Endothelial cell of umbilical vein (primary cell): ENCODE measurements around the gene SMIM8. TPM values are rescaled to one million over a fixed set of nuclear protein-coding genes. Genes with fewer than 3 reads are reported as not detected.

Source experiments
- BruUV-seq: library from RNA; stranded (reverse); fragments of 400-500 nt; replicated peaks from 2 replicates; lab custom pipeline; 2021; lab: Mats Ljungman, UMichigan
- CTCF ChIA-PET: fragments of 300-600, 350-600 bp; sonication (Branson Sonifier 250); formaldehyde crosslinking; loops from one replicate; lab custom pipeline; 2021; ENCODE audit warnings: antibody characterized with exemption, inconsistent platforms; lab: Charles Lee
- POLR2A ChIA-PET: fragments of 300-600, 350-600 bp; sonication (Branson Sonifier 250); formaldehyde crosslinking; loops from one replicate; lab custom pipeline; 2021; ENCODE audit warnings: antibody characterized with exemption, inconsistent platforms; lab: Charles Lee
- DNase-seq: peaks from one replicate; pipeline ENCODE4 v3.0.0-alpha.2; 2011; ENCODE audit warnings: low read depth, low spot score
- FAIRE-seq: peaks from 2 replicates; lab custom pipeline; 2011; peaks lifted over from hg19 to GRCh38; lab: Jason Lieb, UNC
- H2AFZ ChIP-seq: 2 replicates; pipeline ENCODE4 v1.6.0; 2012; ENCODE audit warnings: low read depth, low read length, control low read depth, inconsistent platforms
- H3K27ac ChIP-seq: 2 replicates; pipeline ENCODE4 v1.5.1; 2011; ENCODE audit warnings: low read depth, mild to moderate bottlenecking, control low read depth, low read length, moderate library complexity; ENCODE audit not compliant: insufficient read depth
- H3K27me3 ChIP-seq, 2 experiments: 2 replicates each; pipeline versions ENCODE4 v1.6.0 to v1.6.1; 2011; ENCODE audit warnings: low read length in 2 of 2, mixed read lengths in 1 of 2; ENCODE audit not compliant: control insufficient read depth in 2 of 2, insufficient read depth in 2 of 2
- H3K36me3 ChIP-seq, 2 experiments: 2 replicates in 1 of 2; 3 replicates in 1 of 2; pipeline ENCODE4 v1.5.1; 2011; ENCODE audit warnings: low read length in 2 of 2, mild to moderate bottlenecking in 1 of 2, moderate library complexity in 1 of 2; ENCODE audit not compliant: control insufficient read depth in 2 of 2, insufficient read depth in 2 of 2; ENCODE audit errors: extremely low read depth in 1 of 2
- H3K4me1 ChIP-seq: 3 replicates; pipeline ENCODE4 v1.5.1; 2011; ENCODE audit warnings: mild to moderate bottlenecking, low read length; ENCODE audit not compliant: control insufficient read depth, insufficient read depth; ENCODE audit errors: extremely low read depth
- H3K4me2 ChIP-seq: 2 replicates; pipeline ENCODE4 v1.6.1; 2011; ENCODE audit warnings: low read length, control low read depth, mixed read lengths; ENCODE audit not compliant: insufficient read depth
- H3K4me3 ChIP-seq, 3 experiments: fragments of 200-600 bp in 1 of 3; sonication (generic), shearing (Covaris generic) in 1 of 3; replicated peaks in 1 of 3; 2 replicates each; pipeline ENCODE4 v1.5.1; 2011 to 2016; ENCODE audit warnings: control low read depth in 3 of 3, low read length in 3 of 3, mild to moderate bottlenecking in 2 of 3, inconsistent platforms in 1 of 3, low read depth in 1 of 3, moderate library complexity in 1 of 3; ENCODE audit not compliant: insufficient read depth in 1 of 3
- H3K79me2 ChIP-seq: 2 replicates; pipeline ENCODE4 v1.6.0; 2012; ENCODE audit warnings: low read length, inconsistent platforms; ENCODE audit not compliant: control insufficient read depth, insufficient read depth
- H3K9ac ChIP-seq: replicated peaks from 2 replicates; pipeline ENCODE3; 2011; ENCODE audit warnings: low read length, control low read depth; ENCODE audit not compliant: insufficient read depth; ENCODE audit errors: extremely low read depth
- H3K9me1 ChIP-seq: replicated peaks from 3 replicates; pipeline ENCODE4 v1.6.0; 2011; ENCODE audit warnings: mild to moderate bottlenecking, low read length; ENCODE audit not compliant: control insufficient read depth, insufficient read depth; ENCODE audit errors: extremely low read depth
- H3K9me3 ChIP-seq: replicated peaks from 2 replicates; pipeline ENCODE4 v1.5.1; 2012; ENCODE audit warnings: low read length, inconsistent platforms; ENCODE audit not compliant: control insufficient read depth, insufficient read depth
- H4K20me1 ChIP-seq: replicated peaks from 2 replicates; pipeline ENCODE3; 2011; ENCODE audit warnings: mild to moderate bottlenecking, low read length; ENCODE audit not compliant: control insufficient read depth, insufficient read depth; ENCODE audit errors: extremely low read depth
- CTCF ChIP-seq, 2 donors: IDR thresholded peaks; 1 replicate in 1 of 2; 2 replicates in 1 of 2; pipeline ENCODE4 v1.5.1; 2011; ENCODE audit warnings: low read length in 2 of 2, mild to moderate bottlenecking in 2 of 2, moderate library complexity in 2 of 2, control low read depth in 1 of 2, inconsistent platforms in 1 of 2, low read depth in 1 of 2; ENCODE audit not compliant: insufficient read depth in 1 of 2; ENCODE audit errors: extremely low read depth in 1 of 2
- EZH2 ChIP-seq: IDR thresholded peaks from 2 replicates; pipeline ENCODE4 v1.6.1; 2012; ENCODE audit warnings: borderline replicate concordance, low read depth, mild to moderate bottlenecking, moderate library complexity, low read length, inconsistent platforms; ENCODE audit not compliant: severe bottlenecking
- FOS ChIP-seq: IDR thresholded peaks from 2 replicates; pipeline ENCODE4 v1.6.1; 2011; ENCODE audit warnings: mild to moderate bottlenecking, low read length, moderate library complexity, borderline replicate concordance; ENCODE audit not compliant: insufficient read depth
- GATA2 ChIP-seq: IDR thresholded peaks from 2 replicates; pipeline ENCODE4 v1.7.0; 2011; ENCODE audit warnings: low read depth, mild to moderate bottlenecking, moderate library complexity, mixed read lengths, low read length; ENCODE audit not compliant: insufficient read length, insufficient read depth
- JUN ChIP-seq: IDR thresholded peaks from 2 replicates; pipeline ENCODE4 v1.6.1; 2011; ENCODE audit warnings: borderline replicate concordance, low read depth; ENCODE audit not compliant: insufficient read length, insufficient read depth
- MAX ChIP-seq: IDR thresholded peaks from 2 replicates; pipeline ENCODE4 v1.6.1; 2011; ENCODE audit not compliant: insufficient read depth, insufficient read length
- MYC ChIP-seq: IDR thresholded peaks from one replicate; pipeline ENCODE4 v1.6.1; 2011; ENCODE audit warnings: mild to moderate bottlenecking, low read depth, low read length
- POLR2A ChIP-seq: IDR thresholded peaks from 2 replicates; pipeline ENCODE4 v1.6.1; 2012; ENCODE audit warnings: low read depth, mild to moderate bottlenecking, control low read depth, low read length
- POLR2AphosphoS5 ChIP-seq: IDR thresholded peaks from 2 replicates; pipeline ENCODE4 v1.6.1; 2012; ENCODE audit warnings: low read depth, mild to moderate bottlenecking, control low read depth, low read length, moderate library complexity; ENCODE audit not compliant: insufficient read depth
- dilution Hi-C: fragments of 300-500 bp; cut with MboI; formaldehyde crosslinking; loops from one replicate; pipeline ENCODE4 v1.15.0; 2019; ENCODE audit warnings: low sequenced_read_pairs; ENCODE audit not compliant: extremely low pct_ligation_motif_present
- intact Hi-C: fragments of 100-400 bp; cut with micrococcal nuclease; formaldehyde crosslinking; loops from one replicate; pipeline ENCODE4 v1.10.0; 2022
- polyA plus RNA-seq, 4 experiments: library from polyadenylated mRNA; depleted of rRNA in 3 of 4; stranded (reverse) in 3 of 4; unstranded in 1 of 4; fragments of >200 nt; gene quantifications; 2 replicates each; pipeline versions ENCODE4 v1.2.1 to v1.2.3, GENCODE V29; 2011 to 2012; ENCODE audit warnings: missing spikeins in 1 of 4
- total RNA-seq: library from RNA; stranded (reverse); gene quantifications from 2 replicates; pipeline ENCODE4 v1.2.3, GENCODE V29; 2021

The SMIM8 gene
- total and polyA plus RNA-seq, 2 donors (not counting 3 experiments of a cell fraction or from before 2014, with no cell fraction given), result 2.0 to 8.4 TPM

- CTCF ChIA-PET, result no interaction called here
Observed at GRCh38 chr6:87308970-87309369, 13.4 kb upstream of the SMIM8 start.

More at GRCh38 chr6:87308970-87309369, 13.4 kb upstream of the SMIM8 start:
- intact Hi-C loops (no loop called here), dilution Hi-C loops (no loop called here)
- Histone ChIP-seq H2AFZ (no peak overlapping the region), H3K27ac (no peak overlapping the region), H3K79me2 (no peaks in the 10 kb centered on the region), H3K4me2 (no peak overlapping the region), H4K20me1 (no peaks in the 10 kb centered on the region), H3K27me3 (peaks cover 4 to 13% of the 10 kb centered on the region in 2 experiments), H3K9me3 (no peaks in the 10 kb centered on the region), H3K4me3 (no peak overlapping the region), H3K4me1 (no peaks in the 10 kb centered on the region), H3K36me3 (no peaks in the 10 kb centered on the region), H3K9ac (no peak overlapping the region), H3K9me1 (no peaks in the 10 kb centered on the region)
- FAIRE-seq, result no peak
- TF ChIP-seq MAX (no peak), POLR2A (no peak), GATA2 (no peak), CTCF (IDR thresholded peaks at IDR 0.05; ENCODE audit: extremely low read depth in 1 of 2, insufficient read depth in 1 of 2, low read depth in 1 of 2, low read length in 2 of 2) (no peak), POLR2AphosphoS5 (no peak), JUN (no peak), FOS (no peak), MYC (no peak), EZH2 (no peak)
- POLR2A ChIA-PET, result no interaction called here
- no peak for DNase-seq
- no TSS peak for BruUV-seq
